ENCODE measurements around the gene TSPAN8.

TSPAN8 gene

GRCh38 chr12:71174825-71175224 lies 17.0 kb upstream of the TSPAN8 start:
- H3K4me1 ChIP-seq (ENCODE audit: insufficient read depth, poor library complexity, severe bottlenecking), result no peaks in the 10 kb centered on the region
- no peaks in the 10 kb centered on the region for H3K36me3 ChIP-seq (ENCODE audit: low read depth)
- no peaks in the 10 kb centered on the region for H3K27me3 ChIP-seq (ENCODE audit: insufficient read depth, poor library complexity, severe bottlenecking)
- ATAC-seq (ENCODE audit: low read depth) (no peak), DNase-seq (ENCODE audit: low spot score) (no peak)
- H3K4me3 ChIP-seq (ENCODE audit: severe bottlenecking), result no peak overlapping the region
- no peak overlapping the region for H3K27ac ChIP-seq (ENCODE audit: poor library complexity, severe bottlenecking)
- TF ChIP-seq CTCF (IDR thresholded peaks at IDR 0.05; ENCODE audit: poor library complexity, severe bottlenecking), result no peak
- no peaks in the 10 kb centered on the region for H3K9me3 ChIP-seq (ENCODE audit: severe bottlenecking)

- no peak for DNase-seq (ENCODE audit: low spot score)
- ATAC-seq (ENCODE audit: low read depth), result no peak
- Histone ChIP-seq H3K27me3 (ENCODE audit: insufficient read depth, poor library complexity, severe bottlenecking) (no peaks in the 10 kb centered on the region), H3K36me3 (ENCODE audit: low read depth) (no peaks in the 10 kb centered on the region), H3K4me1 (ENCODE audit: insufficient read depth, poor library complexity, severe bottlenecking) (no peaks in the 10 kb centered on the region), H3K4me3 (ENCODE audit: severe bottlenecking) (no peak overlapping the region), H3K27ac (ENCODE audit: poor library complexity, severe bottlenecking) (no peak overlapping the region), H3K9me3 (ENCODE audit: severe bottlenecking) (no peaks in the 10 kb centered on the region)
- no peak for TF ChIP-seq CTCF (IDR thresholded peaks at IDR 0.05; ENCODE audit: poor library complexity, severe bottlenecking)
Measured at GRCh38 chr12:71174146-71174545, 16.3 kb upstream of the TSPAN8 start.

- H3K27ac ChIP-seq (ENCODE audit: poor library complexity, severe bottlenecking), result no peak overlapping the region
- H3K9me3 ChIP-seq (ENCODE audit: severe bottlenecking), result no peaks in the 10 kb centered on the region
- H3K36me3 ChIP-seq (ENCODE audit: low read depth), result no peaks in the 10 kb centered on the region
- H3K27me3 ChIP-seq (ENCODE audit: insufficient read depth, poor library complexity, severe bottlenecking), result no peaks in the 10 kb centered on the region
- no peak for TF ChIP-seq CTCF (IDR thresholded peaks at IDR 0.05; ENCODE audit: poor library complexity, severe bottlenecking)
- H3K4me1 ChIP-seq (ENCODE audit: insufficient read depth, poor library complexity, severe bottlenecking), result no peaks in the 10 kb centered on the region
- DNase-seq (ENCODE audit: low spot score) (no peak), ATAC-seq (ENCODE audit: low read depth) (no peak)
- no peak overlapping the region for H3K4me3 ChIP-seq (ENCODE audit: severe bottlenecking)
Measured at GRCh38 chr12:71170456-71170855, 12.7 kb upstream of the TSPAN8 start.

- H3K27me3 ChIP-seq (ENCODE audit: insufficient read depth, poor library complexity, severe bottlenecking), result no peaks in the 10 kb centered on the region
- H3K4me3 ChIP-seq (ENCODE audit: severe bottlenecking), result no peak overlapping the region
- no peak for TF ChIP-seq CTCF (IDR thresholded peaks at IDR 0.05; ENCODE audit: poor library complexity, severe bottlenecking)
- H3K36me3 ChIP-seq (ENCODE audit: low read depth), result no peaks in the 10 kb centered on the region
- no peak for DNase-seq (ENCODE audit: low spot score)
- ATAC-seq (ENCODE audit: low read depth), result no peak
- no peak overlapping the region for H3K27ac ChIP-seq (ENCODE audit: poor library complexity, severe bottlenecking)
- H3K9me3 ChIP-seq (ENCODE audit: severe bottlenecking), result no peaks in the 10 kb centered on the region
- no peaks in the 10 kb centered on the region for H3K4me1 ChIP-seq (ENCODE audit: insufficient read depth, poor library complexity, severe bottlenecking)
Measured at GRCh38 chr12:71169286-71169685, 11.5 kb upstream of the TSPAN8 start.

- ATAC-seq (ENCODE audit: low read depth), result no peak
Measured at GRCh38 chr12:71166862-71167496, 9.2 kb upstream of the TSPAN8 start.

More at GRCh38 chr12:71166862-71167496, 9.2 kb upstream of the TSPAN8 start:
- no peaks in the 10 kb centered on the region for H3K9me3 ChIP-seq (ENCODE audit: severe bottlenecking)
- TF ChIP-seq CTCF (IDR thresholded peaks at IDR 0.05; ENCODE audit: poor library complexity, severe bottlenecking), result no peak
- no peaks in the 10 kb centered on the region for H3K4me1 ChIP-seq (ENCODE audit: insufficient read depth, poor library complexity, severe bottlenecking)
- H3K27me3 ChIP-seq (ENCODE audit: insufficient read depth, poor library complexity, severe bottlenecking), result no peaks in the 10 kb centered on the region
- no peak overlapping the region for H3K27ac ChIP-seq (ENCODE audit: poor library complexity, severe bottlenecking)
- no peak for DNase-seq (ENCODE audit: low spot score)
- no peaks in the 10 kb centered on the region for H3K36me3 ChIP-seq (ENCODE audit: low read depth)
- H3K4me3 ChIP-seq (ENCODE audit: severe bottlenecking), result no peak overlapping the region

Data from RWPE2 (cell line).